GM12878 (cell line): Measurements from ENCODE around the gene MSMB. TPM values are rescaled to one million over a fixed set of nuclear protein-coding genes. Genes with fewer than 3 reads are reported as not detected.

Experiments
- ATAC-seq: fragments of 200-7000 bp; cut with Tn5 transposase; 3 replicates; pipeline ENCODE4 v1.9.1; 2020; ENCODE audit warnings: mild to moderate bottlenecking, moderate library complexity
- BruUV-seq: library from RNA; stranded (reverse); fragments of 400-500 nt; replicated peaks from 2 replicates; lab custom pipeline; 2021; lab: Mats Ljungman, UMichigan
- CTCF ChIA-PET: fragments of 300-600 bp; sonication (Branson Sonifier 250); formaldehyde crosslinking; extraction: SDS; loops from one replicate; lab custom pipeline; 2021; ENCODE audit warnings: inconsistent platforms; lab: Yijun Ruan, JAX
- POLR2A ChIA-PET: fragments of 350-600 bp; formaldehyde crosslinking; extraction: SDS; loops from one replicate; lab custom pipeline; 2021; ENCODE audit warnings: inconsistent platforms; lab: Charles Lee
- RAD21 ChIA-PET: fragments of 300-600 bp; sonication (Branson Sonifier 250); formaldehyde crosslinking; loops from one replicate; lab custom pipeline; 2023; ENCODE audit warnings: antibody characterized with exemption; ENCODE audit not compliant: unreplicated experiment; lab: Charles Lee
- SMC1A ChIA-PET: fragments of 300-600 bp; sonication (Branson Sonifier 250); formaldehyde crosslinking; loops from one replicate; lab custom pipeline; 2023; ENCODE audit not compliant: unreplicated experiment, uncharacterized antibody; lab: Charles Lee
- DNase-seq: peaks from one replicate; pipeline ENCODE4 v3.0.0-alpha.2; 2011; ENCODE audit warnings: low read depth, low spot score
- FAIRE-seq: peaks from 3 replicates; lab custom pipeline; 2011; peaks lifted over from hg19 to GRCh38; lab: Jason Lieb, UNC
- H2AFZ ChIP-seq: 2 replicates; pipeline ENCODE4 v1.6.0; 2011; ENCODE audit warnings: low read depth, low read length, control low read depth; ENCODE audit not compliant: control insufficient read depth
- H3K27ac ChIP-seq: 2 replicates; pipeline ENCODE4 v1.5.1; 2011; ENCODE audit warnings: control low read depth; ENCODE audit not compliant: control insufficient read depth, insufficient read depth
- H3K27me3 ChIP-seq, 2 experiments: replicated peaks in 1 of 2; 2 replicates each; pipeline versions ENCODE4 v1.6.0 to v1.6.1; 2011; ENCODE audit warnings: low read length in 1 of 2; ENCODE audit not compliant: control insufficient read depth in 2 of 2, insufficient read depth in 2 of 2
- H3K36me3 ChIP-seq, 2 experiments: 2 replicates each; pipeline ENCODE4 v1.5.1; 2011; ENCODE audit warnings: low read length in 1 of 2; ENCODE audit not compliant: control insufficient read depth in 2 of 2, insufficient read depth in 2 of 2
- H3K4me1 ChIP-seq: 2 replicates; pipeline ENCODE4 v1.6.1; 2011; ENCODE audit warnings: mild to moderate bottlenecking, low read length, moderate library complexity, mixed read lengths; ENCODE audit not compliant: control insufficient read depth, insufficient read depth
- H3K4me2 ChIP-seq: 2 replicates; pipeline ENCODE4 v1.6.0; 2011; ENCODE audit warnings: control low read depth; ENCODE audit not compliant: control insufficient read depth, insufficient read depth
- H3K4me3 ChIP-seq: fragments of 200-600 bp; sonication (generic); 2 replicates; pipeline ENCODE4 v1.5.1; 2016
- H3K79me2 ChIP-seq: 2 replicates; pipeline ENCODE4 v1.6.0; 2011; ENCODE audit warnings: low read length; ENCODE audit not compliant: control insufficient read depth, insufficient read depth
- H3K9ac ChIP-seq: 2 replicates; pipeline ENCODE4 v1.8.0; 2011; ENCODE audit warnings: low read length, control low read depth, mixed read lengths; ENCODE audit not compliant: control insufficient read depth, insufficient read depth
- H3K9me3 ChIP-seq: replicated peaks from 3 replicates; pipeline ENCODE4 v1.5.1; 2011; ENCODE audit warnings: mild to moderate bottlenecking, low read length; ENCODE audit not compliant: control insufficient read depth, insufficient read depth
- H4K20me1 ChIP-seq: 2 replicates; pipeline ENCODE4 v1.6.0; 2011; ENCODE audit not compliant: control insufficient read depth, insufficient read depth
- EGR1 ChIP-seq, 2 experiments: IDR thresholded peaks; 1 replicate in 1 of 2; 2 replicates in 1 of 2; pipeline ENCODE4 v1.6.1; 2011 to 2012; ENCODE audit warnings: low read depth in 2 of 2, low read length in 2 of 2, borderline replicate concordance in 1 of 2, mild to moderate bottlenecking in 1 of 2, moderate library complexity in 1 of 2
- EP300 ChIP-seq, 2 experiments: fragments of 150-350 bp in 1 of 2; IDR thresholded peaks; 2 replicates each; pipeline ENCODE4 v1.6.1; 2011 to 2012; ENCODE audit warnings: low read depth in 2 of 2, low read length in 2 of 2, borderline replicate concordance in 1 of 2, improper control_type of control experiment in 1 of 2, inconsistent platforms in 1 of 2; ENCODE audit not compliant: control insufficient read depth in 1 of 2
- GABPA ChIP-seq: IDR thresholded peaks from 2 replicates; pipeline ENCODE4 v1.6.1; 2014; ENCODE audit warnings: antibody characterized with exemption, low read depth, mild to moderate bottlenecking, inconsistent platforms
- IKZF1 ChIP-seq: fragments of 450-650 bp; conservative IDR thresholded peaks from 2 replicates; pipeline ENCODE4 v1.6.1; 2017; ENCODE audit warnings: antibody characterized with exemption, mild to moderate bottlenecking
- POLR2AphosphoS2 ChIP-seq: IDR thresholded peaks from 2 replicates; pipeline ENCODE4 v1.6.1; 2011; ENCODE audit warnings: low read depth, mild to moderate bottlenecking, low read length, improper control_type of control experiment, moderate library complexity
- POLR2AphosphoS5 ChIP-seq: IDR thresholded peaks from 2 replicates; pipeline ENCODE4 v1.6.1; 2011; ENCODE audit warnings: mild to moderate bottlenecking, low read length, inconsistent platforms
- RCOR1 ChIP-seq: conservative IDR thresholded peaks from 2 replicates; pipeline ENCODE4 v1.6.1; 2012; ENCODE audit warnings: low read depth, low read length, improper control_type of control experiment
- RUNX3 ChIP-seq: IDR thresholded peaks from 2 replicates; pipeline ENCODE4 v1.6.1; 2012; ENCODE audit warnings: low read length, inconsistent platforms
- STAT3 ChIP-seq: IDR thresholded peaks from 2 replicates; pipeline ENCODE4 v1.6.1; 2011; ENCODE audit warnings: low read depth, low read length, improper control_type of control experiment
- YBX1 ChIP-seq: fragments of 450-650 bp; IDR thresholded peaks from 2 replicates; pipeline ENCODE4 v1.6.1; 2016; ENCODE audit warnings: antibody characterized with exemption
- ZNF274 ChIP-seq: IDR thresholded peaks from one replicate; pipeline ENCODE4 v1.8.0; 2011; ENCODE audit not compliant: insufficient read length, insufficient read depth
- WGBS: methylation state at CpG from one replicate; pipeline ENCODE4 v1.1.6; 2016; ENCODE audit warnings: low lambda C conversion rate; ENCODE audit not compliant: insufficient replicate concordance, insufficient coverage; ENCODE audit errors: missing lambda C conversion rate; 5-methylcytosine and 5-hydroxymethylcytosine counted together
- in situ Hi-C: fragments of 300-500 bp; cut with MboI; formaldehyde crosslinking; loops from 9 replicates; pipeline ENCODE4 v1.14.3; 2018; ENCODE audit warnings: mixed read lengths
- intact Hi-C: fragments of 100-400 bp; cut with micrococcal nuclease; formaldehyde crosslinking; loops from one replicate; pipeline ENCODE4 v1.14.2; 2022; ENCODE audit not compliant: unreplicated experiment
- polyA plus RNA-seq, 11 experiments: library from polyadenylated mRNA; depleted of rRNA in 4 of 11; unstranded in 6 of 11; stranded (reverse) in 5 of 11; fragments of >200 nt; fragmentation: Nextera tagmentation in 4 of 11; fragmentation: Illumina TruSeq in 1 of 11; extraction: Ambion mirVana in 4 of 11; extraction: Trizol in 1 of 11; gene quantifications; 1 replicate in 1 of 11; 2 replicates in 10 of 11; pipeline versions ENCODE4 v1.2.1 to v1.2.3, GENCODE V29; 2011 to 2016; ENCODE audit warnings: inconsistent platforms in 2 of 11, missing spikeins in 2 of 11, low read depth in 1 of 11
- total RNA-seq, 4 experiments: library from RNA; depleted of rRNA in 3 of 4; stranded (reverse); fragments of >200 nt in 3 of 4; fragmentation: Illumina TruSeq in 1 of 4; extraction: Trizol in 1 of 4; gene quantifications; 2 replicates each; pipeline versions ENCODE4 v1.2.1 to v1.2.3, GENCODE V29; 2013 to 2021
- TF ChIP-seq, protein P1 (sequence below): IDR thresholded peaks from 2 replicates; pipeline ENCODE4 v1.6.1; 2011; ENCODE audit warnings: mild to moderate bottlenecking, low read depth, low read length, moderate library complexity; ENCODE audit not compliant: insufficient replicate concordance
- TF ChIP-seq, protein P2 (sequence below): fragments of 450-650 bp; IDR thresholded peaks from 2 replicates; pipeline ENCODE4 v1.6.1; 2017; ENCODE audit warnings: mild to moderate bottlenecking, moderate library complexity

The MSMB gene
- total and polyA plus RNA-seq, 10 of the 15 experiments (the other 5 are each of a cell fraction or from before 2014, with no cell fraction given) = not detected

DNA sequence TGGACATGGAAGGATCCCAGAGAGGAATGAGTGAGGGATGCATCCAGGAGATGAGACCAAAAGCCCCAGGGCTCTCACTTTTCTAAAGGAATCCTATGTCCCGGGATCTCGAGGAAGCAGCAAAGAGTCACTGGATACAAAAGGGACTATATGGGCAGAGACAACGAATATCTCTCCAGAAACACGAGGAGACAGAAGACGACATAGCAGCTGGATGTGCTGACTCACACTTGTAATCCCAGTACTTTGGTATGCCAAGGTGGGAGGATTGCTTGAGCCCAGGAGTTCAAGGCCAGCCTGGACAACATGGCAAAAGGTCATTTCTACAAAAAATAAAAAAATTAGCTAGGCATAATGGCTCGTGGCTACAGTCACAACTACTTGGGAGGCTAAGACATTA lies 24.7 kb upstream of the MSMB start:
- ATAC-seq (no peak), DNase-seq (no peak), FAIRE-seq (no peak)
- H3K4me1 ChIP-seq = no peaks in the 10 kb centered on the region
- H3K36me3 ChIP-seq = no peaks in the 10 kb centered on the region
- H2AFZ ChIP-seq = no peak overlapping the region
- no peak overlapping the region for H3K4me3 ChIP-seq
- WGBS = 21% methylated on average over 6 of the region's 6 CpGs
- no peak overlapping the region for H3K4me2 ChIP-seq
- no peak overlapping the region for H3K9ac ChIP-seq
- TF ChIP-seq IKZF1 (no peak), YBX1 (no peak), ZNF274 (no peak), RUNX3 (no peak), STAT3 (no peak), POLR2AphosphoS5 (no peak)
- TF ChIP-seq, protein P1, sequence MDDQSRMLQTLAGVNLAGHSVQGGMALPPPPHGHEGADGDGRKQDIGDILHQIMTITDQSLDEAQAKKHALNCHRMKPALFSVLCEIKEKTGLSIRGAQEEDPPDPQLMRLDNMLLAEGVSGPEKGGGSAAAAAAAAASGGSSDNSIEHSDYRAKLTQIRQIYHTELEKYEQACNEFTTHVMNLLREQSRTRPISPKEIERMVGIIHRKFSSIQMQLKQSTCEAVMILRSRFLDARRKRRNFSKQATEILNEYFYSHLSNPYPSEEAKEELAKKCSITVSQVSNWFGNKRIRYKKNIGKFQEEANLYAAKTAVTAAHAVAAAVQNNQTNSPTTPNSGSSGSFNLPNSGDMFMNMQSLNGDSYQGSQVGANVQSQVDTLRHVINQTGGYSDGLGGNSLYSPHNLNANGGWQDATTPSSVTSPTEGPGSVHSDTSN = no peak
- no peaks in the 10 kb centered on the region for H3K27me3 ChIP-seq
- no peaks in the 10 kb centered on the region for H3K9me3 ChIP-seq
- ChIA-PET RAD21 (no interaction called here), CTCF (no interaction called here), POLR2A (no interaction called here), SMC1A (no interaction called here)
- H3K79me2 ChIP-seq = no peaks in the 10 kb centered on the region
- H3K27ac ChIP-seq = no peak overlapping the region
- H4K20me1 ChIP-seq = no peaks in the 10 kb centered on the region
- BruUV-seq = no TSS peak
- intact Hi-C loops = no loop called here
- in situ Hi-C loops = no loop called here

DNA sequence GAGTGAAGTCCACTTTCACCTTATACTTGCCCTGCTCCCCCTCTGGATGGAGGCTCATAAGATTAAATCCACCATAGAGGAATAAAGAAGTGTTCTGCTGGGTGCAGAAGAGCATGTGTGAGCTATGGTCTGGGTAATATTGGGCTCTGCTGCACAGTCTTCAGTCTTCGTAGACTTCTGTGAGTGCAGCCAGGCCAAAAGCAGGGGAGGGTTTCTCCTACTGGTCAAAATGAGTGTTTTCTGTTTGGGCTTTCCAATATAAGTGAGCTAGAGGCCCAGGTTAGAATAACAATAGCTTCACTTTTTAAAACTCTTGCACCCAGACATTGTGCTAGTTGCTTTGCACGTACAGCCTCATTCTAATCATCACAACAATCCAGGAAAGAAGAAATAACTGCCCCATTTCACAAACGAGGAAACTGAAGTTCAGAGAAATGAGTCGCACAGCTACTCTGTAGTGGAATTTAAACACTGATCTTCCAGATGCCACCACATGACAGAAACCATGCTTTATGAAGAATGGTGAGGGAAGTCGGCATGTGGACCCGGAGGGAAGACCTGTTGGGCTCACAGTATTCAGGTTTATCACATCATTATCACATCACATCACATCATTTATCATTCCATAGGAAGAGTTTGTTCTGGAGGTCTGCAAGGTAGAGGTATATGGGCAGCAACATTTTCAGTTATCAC lies 23.8 kb upstream of the MSMB start:
- Histone ChIP-seq H3K4me3 (no peak overlapping the region), H3K9ac (no peak overlapping the region), H2AFZ (no peak overlapping the region), H3K4me2 (no peak overlapping the region), H3K27ac (no peak overlapping the region), H3K4me1 (no peaks in the 10 kb centered on the region), H3K36me3 (no peaks in the 10 kb centered on the region), H4K20me1 (no peaks in the 10 kb centered on the region), H3K79me2 (no peaks in the 10 kb centered on the region), H3K9me3 (no peaks in the 10 kb centered on the region), H3K27me3 (no peaks in the 10 kb centered on the region)
- intact Hi-C loops = no loop called here
- SMC1A ChIA-PET = no interaction called here
- RAD21 ChIA-PET = no interaction called here
- CTCF ChIA-PET = no interaction called here
- FAIRE-seq (no peak), ATAC-seq (no peak), DNase-seq (no peak)
- in situ Hi-C loops = no loop called here
- POLR2A ChIA-PET = no interaction called here
- BruUV-seq = no TSS peak
- 49% methylated on average over 6 of the region's 6 CpGs for WGBS
- TF ChIP-seq, protein P2, sequence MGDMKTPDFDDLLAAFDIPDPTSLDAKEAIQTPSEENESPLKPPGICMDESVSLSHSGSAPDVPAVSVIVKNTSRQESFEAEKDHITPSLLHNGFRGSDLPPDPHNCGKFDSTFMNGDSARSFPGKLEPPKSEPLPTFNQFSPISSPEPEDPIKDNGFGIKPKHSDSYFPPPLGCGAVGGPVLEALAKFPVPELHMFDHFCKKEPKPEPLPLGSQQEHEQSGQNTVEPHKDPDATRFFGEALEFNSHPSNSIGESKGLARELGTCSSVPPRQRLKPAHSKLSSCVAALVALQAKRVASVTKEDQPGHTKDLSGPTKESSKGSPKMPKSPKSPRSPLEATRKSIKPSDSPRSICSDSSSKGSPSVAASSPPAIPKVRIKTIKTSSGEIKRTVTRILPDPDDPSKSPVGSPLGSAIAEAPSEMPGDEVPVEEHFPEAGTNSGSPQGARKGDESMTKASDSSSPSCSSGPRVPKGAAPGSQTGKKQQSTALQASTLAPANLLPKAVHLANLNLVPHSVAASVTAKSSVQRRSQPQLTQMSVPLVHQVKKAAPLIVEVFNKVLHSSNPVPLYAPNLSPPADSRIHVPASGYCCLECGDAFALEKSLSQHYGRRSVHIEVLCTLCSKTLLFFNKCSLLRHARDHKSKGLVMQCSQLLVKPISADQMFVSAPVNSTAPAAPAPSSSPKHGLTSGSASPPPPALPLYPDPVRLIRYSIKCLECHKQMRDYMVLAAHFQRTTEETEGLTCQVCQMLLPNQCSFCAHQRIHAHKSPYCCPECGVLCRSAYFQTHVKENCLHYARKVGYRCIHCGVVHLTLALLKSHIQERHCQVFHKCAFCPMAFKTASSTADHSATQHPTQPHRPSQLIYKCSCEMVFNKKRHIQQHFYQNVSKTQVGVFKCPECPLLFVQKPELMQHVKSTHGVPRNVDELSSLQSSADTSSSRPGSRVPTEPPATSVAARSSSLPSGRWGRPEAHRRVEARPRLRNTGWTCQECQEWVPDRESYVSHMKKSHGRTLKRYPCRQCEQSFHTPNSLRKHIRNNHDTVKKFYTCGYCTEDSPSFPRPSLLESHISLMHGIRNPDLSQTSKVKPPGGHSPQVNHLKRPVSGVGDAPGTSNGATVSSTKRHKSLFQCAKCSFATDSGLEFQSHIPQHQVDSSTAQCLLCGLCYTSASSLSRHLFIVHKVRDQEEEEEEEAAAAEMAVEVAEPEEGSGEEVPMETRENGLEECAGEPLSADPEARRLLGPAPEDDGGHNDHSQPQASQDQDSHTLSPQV = no peak
- TF ChIP-seq EP300 (IDR thresholded peaks at IDR 0.05; ENCODE audit: borderline replicate concordance in 1 of 2, control insufficient read depth in 1 of 2, low read depth in 2 of 2, low read length in 2 of 2) = no peak
- TF ChIP-seq RCOR1 = no peak
- TF ChIP-seq GABPA = no peak
- TF ChIP-seq EGR1 (IDR thresholded peaks at IDR 0.05; ENCODE audit: borderline replicate concordance in 1 of 2, low read depth in 2 of 2, low read length in 2 of 2) = no peak
- TF ChIP-seq POLR2AphosphoS2 = no peak
